RCC 7860 (cell line): ENCODE data around the gene HNF4A.

Source experiments
- DNase-seq: peaks from one replicate; pipeline ENCODE4 v3.0.0-alpha.2; 2015; ENCODE audit warnings: low spot score
- FAIRE-seq: peaks from 2 replicates; lab custom pipeline; 2012; peaks lifted over from hg19 to GRCh38; lab: Jason Lieb, UNC

HNF4A gene

DNA sequence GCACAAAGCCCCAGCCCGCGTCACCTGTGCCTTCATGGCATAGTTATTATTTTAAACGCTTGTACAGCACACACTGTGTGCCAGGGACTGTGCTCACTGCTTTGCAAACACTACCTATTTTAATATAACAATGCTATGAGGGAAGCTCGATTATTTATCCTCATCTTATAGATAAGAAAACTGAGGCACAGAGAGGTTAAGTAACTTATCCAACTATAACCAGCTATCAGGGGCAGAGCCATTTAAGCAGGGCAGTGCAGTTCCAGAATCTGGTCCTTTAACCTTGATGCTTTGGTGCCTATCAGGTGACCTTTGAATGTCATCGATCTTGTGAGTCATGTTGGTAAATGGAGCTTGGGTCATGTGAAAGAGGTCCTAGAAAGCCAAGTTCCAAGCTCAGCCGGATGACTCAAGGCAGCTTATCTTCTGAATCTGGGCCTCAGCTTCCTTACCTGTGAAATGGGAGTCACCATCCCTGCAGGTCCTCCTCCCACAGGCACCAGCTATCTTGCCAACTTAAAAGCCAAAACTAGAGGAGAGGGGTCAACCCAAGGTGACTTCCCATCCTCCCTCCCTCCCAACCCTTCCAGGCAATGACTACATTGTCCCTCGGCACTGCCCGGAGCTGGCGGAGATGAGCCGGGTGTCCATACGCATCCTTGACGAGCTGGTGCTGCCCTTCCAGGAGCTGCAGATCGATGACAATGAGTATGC lies 63.8 kb downstream of the HNF4A start:
- DNase-seq (no peak), FAIRE-seq (no peak)

GRCh38 chr20:44420497-44420896 lies 65.0 kb downstream of the HNF4A start:
- no peak for FAIRE-seq

GRCh38 chr20:44422083-44422482 lies 66.6 kb downstream of the HNF4A start:
- DNase-seq = peak; percentile 23
- FAIRE-seq = no peak

More at GRCh38 chr20:44420497-44420896, 65.0 kb downstream of the HNF4A start:
- DNase-seq = no peak

- FAIRE-seq (no peak), DNase-seq (no peak)
Observed at GRCh38 chr20:44423480-44423879, 68.0 kb downstream of the HNF4A start.

- FAIRE-seq (no peak), DNase-seq (no peak)
Observed at GRCh38 chr20:44424039-44424495, 68.6 kb downstream of the HNF4A start.

GRCh38 chr20:44425923-44426322 lies 70.4 kb downstream of the HNF4A start:
- no peak for FAIRE-seq
- DNase-seq = no peak

- DNase-seq (no peak), FAIRE-seq (no peak)
Observed at GRCh38 chr20:44426879-44427790, 71.6 kb downstream of the HNF4A start.

DNA sequence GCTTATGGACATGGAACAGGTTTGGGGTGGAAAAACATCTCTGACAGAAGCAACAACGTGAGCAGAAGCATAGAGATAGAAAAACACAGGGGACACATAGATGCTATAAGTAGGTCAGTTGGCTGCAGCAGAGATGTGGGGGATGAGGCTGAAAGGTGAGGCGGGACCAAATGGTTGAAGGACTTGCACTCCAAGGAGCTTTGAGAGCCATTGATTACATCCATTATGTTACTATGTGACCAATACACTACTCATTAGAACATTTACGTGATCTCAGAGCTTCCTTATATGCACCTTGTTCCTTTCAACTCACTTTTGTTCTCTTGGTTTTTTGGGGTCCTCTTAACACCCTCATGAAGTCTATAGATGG lies 72.3 kb downstream of the HNF4A start:
- DNase-seq (no peak), FAIRE-seq (no peak)

DNA sequence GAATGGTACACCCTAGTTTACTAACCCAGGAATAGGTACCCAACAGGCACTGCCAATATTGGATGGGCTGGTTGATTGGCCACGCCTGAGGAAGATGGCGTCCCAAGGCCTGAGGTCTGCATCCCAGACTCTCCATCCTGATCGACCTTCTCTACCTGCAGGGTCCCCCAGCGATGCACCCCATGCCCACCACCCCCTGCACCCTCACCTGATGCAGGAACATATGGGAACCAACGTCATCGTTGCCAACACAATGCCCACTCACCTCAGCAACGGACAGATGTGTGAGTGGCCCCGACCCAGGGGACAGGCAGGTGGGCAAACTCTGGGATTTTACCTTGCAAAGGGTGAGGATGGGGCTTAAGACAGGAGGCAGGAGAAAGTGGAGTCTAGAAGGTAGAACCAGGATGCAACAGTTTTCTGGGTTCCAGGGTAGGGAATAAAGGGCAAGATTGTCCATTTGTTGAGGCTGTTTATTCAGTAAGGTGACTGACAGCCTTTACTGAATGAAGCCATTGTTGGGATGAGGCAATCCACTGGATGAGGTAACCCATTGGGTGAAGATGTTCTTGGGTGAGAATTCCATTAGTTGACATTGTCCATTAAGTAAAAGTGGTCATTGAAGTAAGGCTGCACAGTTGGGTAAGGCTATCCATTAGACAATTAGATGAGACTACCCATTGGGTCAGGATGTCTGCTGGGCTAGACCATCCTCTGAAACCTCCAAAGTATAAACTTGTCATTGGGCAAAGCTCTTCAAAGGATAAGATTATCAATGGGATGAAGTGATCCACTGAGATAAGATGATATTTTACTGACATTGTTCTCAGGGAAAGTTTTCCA lies 72.9 kb downstream of the HNF4A start:
- FAIRE-seq (no peak), DNase-seq (no peak)

- DNase-seq = no peak
- FAIRE-seq = no peak
Observed at GRCh38 chr20:44429017-44429339, 73.5 kb downstream of the HNF4A start.

- FAIRE-seq (no peak), DNase-seq (no peak)
Observed at GRCh38 chr20:44429419-44430269, 74.1 kb downstream of the HNF4A start.

DNA sequence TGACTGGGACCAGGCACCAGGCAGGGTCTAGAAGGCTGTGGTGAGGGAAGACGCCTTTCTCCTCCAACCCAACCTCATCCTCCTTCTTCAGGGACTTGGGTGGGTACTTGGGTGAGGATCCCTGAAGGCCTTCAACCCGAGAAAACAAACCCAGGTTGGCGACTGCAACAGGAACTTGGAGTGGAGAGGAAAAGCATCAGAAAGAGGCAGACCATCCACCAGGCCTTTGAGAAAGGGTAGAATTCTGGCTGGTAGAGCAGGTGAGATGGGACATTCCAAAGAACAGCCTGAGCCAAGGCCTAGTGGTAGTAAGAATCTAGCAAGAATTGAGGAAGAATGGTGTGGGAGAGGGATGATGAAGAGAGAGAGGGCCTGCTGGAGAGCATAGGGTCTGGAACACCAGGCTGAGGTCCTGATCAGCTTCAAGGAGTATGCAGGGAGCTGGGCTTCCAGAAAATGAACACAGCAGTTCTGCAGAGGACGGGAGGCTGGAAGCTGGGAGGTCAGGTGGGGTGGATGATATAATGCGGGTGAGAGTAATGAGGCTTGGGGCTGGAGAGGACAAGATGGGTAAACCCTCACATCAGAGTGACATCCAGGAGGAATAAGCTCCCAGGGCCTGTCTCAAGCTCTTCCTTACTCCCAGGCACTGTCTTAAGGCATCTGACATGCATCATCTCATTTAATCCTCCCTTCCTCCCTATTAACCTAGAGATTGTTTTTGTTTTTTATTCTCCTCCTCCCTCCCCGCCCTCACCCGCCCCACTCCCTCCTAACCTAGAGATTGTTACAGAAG lies 75.0 kb downstream of the HNF4A start:
- no peak for FAIRE-seq
- no peak for DNase-seq

DNA sequence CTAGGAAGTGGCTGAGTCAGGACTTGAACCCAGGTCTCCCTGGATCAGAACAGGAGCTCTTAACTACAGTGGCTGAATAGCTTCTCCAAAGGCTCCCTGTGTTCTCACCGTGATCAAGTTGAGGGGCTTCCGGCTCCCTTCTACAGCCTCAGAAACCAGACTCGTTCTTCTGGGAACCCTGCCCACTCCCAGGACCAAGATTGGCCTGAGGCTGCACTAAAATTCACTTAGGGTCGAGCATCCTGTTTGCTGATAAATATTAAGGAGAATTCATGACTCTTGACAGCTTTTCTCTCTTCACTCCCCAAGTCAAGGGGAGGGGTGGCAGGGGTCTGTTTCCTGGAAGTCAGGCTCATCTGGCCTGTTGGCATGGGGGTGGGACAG lies 75.6 kb downstream of the HNF4A start:
- no peak for FAIRE-seq

DNA sequence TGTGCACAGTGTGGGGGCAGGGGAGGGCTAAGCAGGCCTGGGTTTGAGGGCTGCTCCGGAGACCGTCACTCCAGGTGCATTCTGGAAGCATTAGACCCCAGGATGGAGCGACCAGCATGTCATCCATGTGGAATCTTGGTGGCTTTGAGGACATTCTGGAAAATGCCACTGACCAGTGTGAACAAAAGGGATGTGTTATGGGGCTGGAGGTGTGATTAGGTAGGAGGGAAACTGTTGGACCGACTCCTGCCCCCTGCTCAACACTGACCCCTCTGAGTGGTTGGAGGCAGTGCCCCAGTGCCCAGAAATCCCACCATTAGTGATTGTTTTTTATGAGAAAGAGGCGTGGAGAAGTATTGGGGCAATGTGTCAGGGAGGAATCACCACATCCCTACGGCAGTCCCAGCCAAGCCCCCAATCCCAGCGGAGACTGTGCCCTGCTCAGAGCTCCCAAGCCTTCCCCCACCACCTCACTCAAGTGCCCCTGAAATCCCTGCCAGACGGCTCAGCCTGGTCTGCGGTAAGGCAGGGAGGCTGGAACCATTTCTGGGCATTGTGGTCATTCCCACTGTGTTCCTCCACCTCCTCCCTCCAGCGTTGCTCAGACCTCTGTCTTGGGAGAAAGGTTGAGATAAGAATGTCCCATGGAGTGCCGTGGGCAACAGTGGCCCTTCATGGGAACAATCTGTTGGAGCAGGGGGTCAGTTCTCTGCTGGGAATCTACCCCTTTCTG lies 76.2 kb downstream of the HNF4A start:
- FAIRE-seq = no peak

More for the DNA sequence above, 75.6 kb downstream of the HNF4A start:
- DNase-seq = no peak

DNA sequence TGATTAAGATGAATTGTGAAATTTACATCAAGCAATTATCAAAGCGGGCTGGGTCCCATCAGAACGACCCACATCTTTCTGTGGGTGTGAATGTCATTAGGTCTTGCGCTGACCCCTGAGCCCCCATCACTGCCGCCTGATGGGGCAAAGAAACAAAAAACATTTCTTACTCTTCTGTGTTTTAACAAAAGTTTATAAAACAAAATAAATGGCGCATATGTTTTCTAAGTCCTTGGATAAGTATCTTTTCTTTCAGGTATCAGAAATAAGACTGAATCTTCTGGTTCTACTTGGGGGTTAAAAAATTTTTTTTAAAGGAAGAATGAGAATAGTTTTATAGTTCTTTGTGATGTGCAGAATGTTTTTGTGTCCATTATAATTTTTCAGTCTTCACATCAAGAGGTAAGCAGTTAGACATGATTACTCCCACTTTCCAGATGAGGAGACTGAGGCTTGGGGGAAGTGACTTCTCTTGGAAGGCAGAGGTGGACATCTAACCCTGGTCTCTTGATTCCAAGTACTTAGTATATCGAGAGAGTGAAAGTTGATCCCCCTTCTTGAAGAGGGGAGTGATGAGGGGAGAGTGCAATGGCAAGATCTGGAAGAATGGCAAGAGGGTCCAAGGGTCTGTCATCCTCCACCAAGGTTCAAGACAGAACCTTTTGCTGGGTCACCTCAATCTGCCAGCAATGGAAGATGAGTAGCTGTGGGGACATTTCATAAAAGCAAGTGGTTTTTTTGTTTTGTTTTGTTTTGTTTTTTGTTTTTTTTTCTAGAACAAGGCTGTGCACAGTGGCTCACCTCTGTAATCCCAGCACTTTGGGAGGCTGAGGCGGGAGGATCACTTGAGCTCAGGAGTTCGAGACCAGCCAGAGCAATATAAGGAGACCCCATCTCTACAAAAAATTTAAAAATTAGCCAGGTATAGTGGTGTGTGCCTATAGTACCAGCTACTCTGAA lies 77.4 kb downstream of the HNF4A start:
- FAIRE-seq = no peak
- DNase-seq = no peak

More for the DNA sequence above, 76.2 kb downstream of the HNF4A start:
- no peak for DNase-seq

DNA sequence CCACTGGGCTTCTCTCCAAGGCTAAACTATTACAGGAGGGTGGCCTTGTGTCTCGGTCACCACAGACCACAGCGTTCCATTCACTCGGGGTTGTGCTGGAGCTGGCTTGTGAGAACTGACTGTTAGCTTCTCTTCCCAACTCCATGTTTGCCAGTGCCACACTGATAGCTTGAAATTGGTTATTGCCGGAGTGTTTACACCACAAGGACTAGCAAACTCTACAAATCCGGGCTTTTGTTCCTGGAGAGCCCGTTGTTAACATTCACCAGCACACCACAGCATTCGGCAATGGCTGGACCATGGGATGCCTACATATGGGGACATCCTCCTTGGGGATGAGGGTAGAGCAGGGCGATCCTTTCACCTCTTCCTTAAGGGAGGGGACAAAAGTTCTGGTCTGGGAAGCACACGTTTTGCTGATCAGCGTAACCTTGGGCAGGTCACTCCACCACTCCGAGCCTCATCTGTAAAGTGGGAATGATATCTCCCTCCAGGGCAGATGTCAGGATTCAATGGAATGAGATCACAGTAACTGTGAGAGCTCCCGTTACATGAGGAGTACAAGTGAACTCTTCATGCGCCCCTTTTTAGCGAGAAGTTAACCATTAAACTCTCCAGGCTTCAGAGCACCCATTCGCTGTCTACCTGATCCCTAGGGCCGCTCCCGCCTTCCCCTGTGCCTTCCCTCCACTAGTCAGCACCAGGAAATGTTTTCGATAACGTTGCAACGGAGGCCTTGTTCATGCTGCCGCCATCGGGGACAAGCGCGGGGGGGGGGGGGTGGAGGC lies 78.4 kb downstream of the HNF4A start:
- no peak for DNase-seq
- no peak for FAIRE-seq
